Muscle layer of colon (tissue), 2 donors: ENCODE data around the gene MARCHF10.

ENCODE experiments used
- H3K27ac ChIP-seq: one replicate; pipeline ENCODE4 v1.7.0; 2013; ENCODE audit warnings: low read depth, mild to moderate bottlenecking, low read length, moderate library complexity
- H3K27me3 ChIP-seq, 2 donors: one replicate each; pipeline ENCODE4 v1.7.0; 2013; ENCODE audit warnings: low read length in 2 of 2, mild to moderate bottlenecking in 2 of 2; ENCODE audit not compliant: insufficient read depth in 2 of 2, control insufficient read depth in 1 of 2
- H3K36me3 ChIP-seq: one replicate; pipeline ENCODE4 v1.7.0; 2013; ENCODE audit warnings: mild to moderate bottlenecking, low read length; ENCODE audit not compliant: insufficient read depth
- H3K4me1 ChIP-seq: one replicate; pipeline ENCODE4 v1.7.0; 2013; ENCODE audit warnings: mild to moderate bottlenecking, low read length; ENCODE audit not compliant: insufficient read depth
- H3K4me3 ChIP-seq, 2 donors: one replicate each; pipeline ENCODE4 v1.7.0; 2013; ENCODE audit warnings: low read length in 2 of 2, low read depth in 1 of 2, mild to moderate bottlenecking in 1 of 2, moderate library complexity in 1 of 2
- H3K9ac ChIP-seq: one replicate; pipeline ENCODE4 v1.7.0; 2013; ENCODE audit warnings: low read length
- H3K9me3 ChIP-seq: one replicate; pipeline ENCODE4 v1.7.0; 2013; ENCODE audit warnings: mild to moderate bottlenecking, low read length
- donor health status: abdominal sarcoma.
- donor health status: Adenocarcinoma of cecum.

MARCHF10 gene

DNA sequence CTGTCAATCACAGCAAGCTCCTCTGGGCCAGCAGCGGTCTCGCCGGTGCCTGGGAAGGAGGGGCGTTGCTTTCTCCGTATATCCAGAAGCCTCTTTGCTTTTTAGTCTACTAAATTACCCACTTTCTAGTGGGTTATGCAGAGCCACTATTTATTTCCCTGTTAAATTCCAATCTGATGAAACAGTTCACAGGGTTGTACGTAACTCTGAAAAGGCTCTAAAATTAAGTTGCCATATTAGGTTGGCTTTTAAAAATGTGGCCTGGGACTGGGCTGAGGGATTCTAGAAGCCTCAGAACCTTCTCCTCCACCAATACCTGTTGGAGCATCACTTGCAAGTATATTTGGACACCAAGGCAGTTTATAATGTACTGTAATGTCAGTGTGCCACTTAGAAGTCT lies 27.2 kb downstream of the MARCHF10 start:
- Histone ChIP-seq H3K4me1 (no peaks in the 10 kb centered on the region), H3K36me3 (no peaks in the 10 kb centered on the region), H3K9ac (no peak overlapping the region), H3K4me3 (no peak overlapping the region), H3K9me3 (no peaks in the 10 kb centered on the region), H3K27me3 (no peaks in the 10 kb centered on the region), H3K27ac (no peak overlapping the region)

DNA sequence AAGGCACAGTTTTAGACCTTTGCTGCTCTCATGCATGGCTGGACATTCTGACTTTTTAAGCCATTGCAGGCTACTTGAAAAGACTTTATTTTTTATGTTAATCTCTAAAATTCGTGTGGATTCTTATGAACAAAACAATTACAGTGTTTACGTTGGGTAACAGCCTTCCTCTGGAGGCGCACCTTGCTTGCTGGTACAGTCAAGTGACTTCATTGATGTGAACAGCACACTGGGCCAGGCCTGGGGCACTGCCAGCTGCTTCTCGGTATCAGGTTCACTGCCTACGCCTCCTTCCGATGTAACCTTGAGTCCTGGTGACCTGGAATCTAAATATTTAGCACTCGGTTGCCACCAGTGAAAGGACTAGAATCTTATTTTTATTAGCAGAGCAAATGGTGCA lies 27.8 kb downstream of the MARCHF10 start:
- H3K4me3 ChIP-seq, result no peak overlapping the region
- no peak overlapping the region for H3K9ac ChIP-seq
- no peaks in the 10 kb centered on the region for H3K4me1 ChIP-seq
- H3K36me3 ChIP-seq, result no peaks in the 10 kb centered on the region
- no peaks in the 10 kb centered on the region for H3K27me3 ChIP-seq
- no peak overlapping the region for H3K27ac ChIP-seq
- H3K9me3 ChIP-seq, result no peaks in the 10 kb centered on the region

DNA sequence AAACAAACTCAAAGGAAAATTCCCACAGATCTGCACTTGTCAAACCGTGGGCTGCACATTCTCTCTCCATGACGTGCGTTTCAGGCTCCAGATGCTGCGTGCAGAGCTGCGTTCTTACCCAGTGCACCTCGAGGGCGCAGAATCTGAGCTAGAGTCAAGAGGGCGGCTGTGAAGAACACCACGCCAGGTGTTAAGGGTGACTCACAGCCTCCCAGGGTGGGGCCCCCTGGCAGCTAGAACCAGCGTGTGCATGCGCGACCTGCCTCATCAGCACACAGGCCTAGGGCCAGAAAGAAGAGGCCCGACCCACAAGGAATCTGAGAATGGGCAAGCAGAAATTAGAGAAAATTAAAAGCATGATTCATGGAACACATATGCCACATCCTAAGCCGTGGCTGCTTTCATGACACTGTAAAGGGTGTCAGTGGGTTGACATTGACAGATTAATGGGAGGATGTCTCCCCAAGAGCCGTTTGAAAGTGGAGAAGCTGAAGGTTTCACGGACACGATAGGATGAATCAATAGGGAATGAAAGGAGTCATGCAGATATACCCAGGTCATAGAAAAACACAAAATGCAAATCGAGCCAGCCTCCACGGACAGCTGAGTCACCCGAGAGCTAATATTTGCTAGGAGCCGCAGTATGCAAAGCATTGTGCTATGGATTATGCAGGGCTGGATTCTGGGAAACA lies 29.0 kb downstream of the MARCHF10 start:
- Histone ChIP-seq H3K9ac (no peak overlapping the region), H3K9me3 (no peaks in the 10 kb centered on the region), H3K4me1 (no peaks in the 10 kb centered on the region), H3K27me3 (no peaks in the 10 kb centered on the region), H3K27ac (no peak overlapping the region), H3K36me3 (no peaks in the 10 kb centered on the region), H3K4me3 (no peak overlapping the region)

DNA sequence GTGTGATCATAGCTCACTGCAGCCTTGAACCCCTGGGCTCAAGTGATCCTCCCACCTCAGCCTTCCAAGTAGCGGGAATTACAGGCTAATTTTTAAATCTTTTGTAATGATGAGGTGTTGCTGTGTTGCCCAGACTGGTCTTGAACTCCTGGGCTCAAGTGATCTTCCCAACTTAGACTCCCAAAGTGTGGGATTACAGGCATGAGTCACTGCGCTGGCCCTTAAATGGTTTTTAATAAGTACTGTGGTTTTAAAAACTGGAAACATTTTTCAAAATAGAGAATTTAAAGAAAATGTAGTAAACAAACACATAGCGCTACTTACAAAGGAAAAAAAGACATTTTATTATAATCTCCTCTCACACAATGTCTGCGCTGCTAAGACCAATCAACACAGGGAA lies 32.2 kb downstream of the MARCHF10 start:
- Histone ChIP-seq H3K27me3 (no peaks in the 10 kb centered on the region), H3K4me1 (no peaks in the 10 kb centered on the region), H3K9me3 (no peaks in the 10 kb centered on the region), H3K36me3 (no peaks in the 10 kb centered on the region), H3K27ac (no peak overlapping the region), H3K4me3 (no peak overlapping the region), H3K9ac (no peak overlapping the region)

DNA sequence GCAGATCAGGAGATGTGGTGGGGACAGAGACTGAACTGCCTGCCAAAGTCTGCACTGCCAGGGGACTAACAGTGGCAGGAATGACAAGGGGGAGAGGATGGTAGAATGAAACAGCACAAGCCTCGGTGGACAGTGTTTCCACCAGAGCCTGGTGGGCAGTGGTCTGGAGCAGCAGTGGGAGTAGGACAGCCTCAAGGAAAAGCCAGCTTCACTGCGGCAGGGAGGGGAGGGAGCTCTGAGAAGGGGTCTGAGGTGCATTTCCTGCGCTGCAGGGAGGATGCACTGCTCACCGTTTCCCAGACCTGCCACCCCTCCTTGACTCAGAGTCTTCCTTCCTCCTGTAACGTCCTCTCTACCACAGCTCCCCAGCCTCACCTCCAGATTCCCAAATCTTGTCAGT lies 33.8 kb downstream of the MARCHF10 start:
- no peak overlapping the region for H3K27ac ChIP-seq
- H3K9me3 ChIP-seq, result no peaks in the 10 kb centered on the region
- no peaks in the 10 kb centered on the region for H3K4me1 ChIP-seq
- no peak overlapping the region for H3K9ac ChIP-seq
- H3K27me3 ChIP-seq, result no peaks in the 10 kb centered on the region
- no peak overlapping the region for H3K4me3 ChIP-seq
- H3K36me3 ChIP-seq, result no peaks in the 10 kb centered on the region

DNA sequence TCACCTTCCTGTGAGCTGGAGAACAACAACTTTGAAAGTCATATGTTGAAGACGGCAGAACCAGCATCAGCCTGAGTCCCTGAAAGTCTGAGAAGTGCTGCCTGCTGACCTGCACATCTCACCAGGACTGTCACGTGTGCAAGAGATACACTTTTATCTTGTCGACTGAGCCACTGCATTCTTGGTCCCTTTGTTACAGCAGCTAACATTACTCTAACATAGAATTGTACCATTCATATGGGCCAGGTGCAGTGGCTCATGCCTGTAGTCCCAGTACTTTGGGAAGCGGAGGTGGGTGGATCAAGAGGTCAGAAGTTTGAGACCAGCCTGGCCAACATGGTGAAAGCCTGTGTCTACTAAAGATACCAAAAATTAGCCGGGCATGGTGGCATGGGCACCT lies 40.1 kb downstream of the MARCHF10 start:
- Histone ChIP-seq H3K36me3 (no peaks in the 10 kb centered on the region), H3K27me3 (no peaks in the 10 kb centered on the region), H3K9ac (no peak overlapping the region), H3K4me1 (no peaks in the 10 kb centered on the region), H3K9me3 (no peaks in the 10 kb centered on the region), H3K27ac (no peak overlapping the region), H3K4me3 (no peak overlapping the region)

DNA sequence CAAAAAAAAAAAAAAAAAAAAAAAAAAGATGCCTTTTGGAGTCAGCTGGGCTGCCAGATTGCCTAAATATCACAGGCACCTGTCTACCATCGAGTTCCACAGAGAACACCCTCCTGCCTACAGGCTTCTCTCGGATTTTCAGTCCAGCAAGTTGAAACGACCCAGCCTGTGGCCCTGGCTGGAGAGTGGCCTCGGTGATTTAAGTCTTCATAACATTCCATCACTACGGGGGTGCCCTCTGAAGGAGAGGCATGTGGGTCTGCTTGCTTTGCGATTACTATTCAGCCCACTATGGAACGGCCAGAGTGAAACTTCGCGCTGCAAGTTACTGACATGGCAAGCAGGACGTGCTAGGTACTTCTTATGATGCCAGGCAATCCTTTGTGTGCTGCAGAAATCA lies 42.8 kb downstream of the MARCHF10 start:
- no peak overlapping the region for H3K9ac ChIP-seq
- H3K36me3 ChIP-seq, result no peaks in the 10 kb centered on the region
- H3K9me3 ChIP-seq, result no peaks in the 10 kb centered on the region
- no peak overlapping the region for H3K27ac ChIP-seq
- H3K27me3 ChIP-seq, result no peaks in the 10 kb centered on the region
- no peaks in the 10 kb centered on the region for H3K4me1 ChIP-seq
- no peak overlapping the region for H3K4me3 ChIP-seq

DNA sequence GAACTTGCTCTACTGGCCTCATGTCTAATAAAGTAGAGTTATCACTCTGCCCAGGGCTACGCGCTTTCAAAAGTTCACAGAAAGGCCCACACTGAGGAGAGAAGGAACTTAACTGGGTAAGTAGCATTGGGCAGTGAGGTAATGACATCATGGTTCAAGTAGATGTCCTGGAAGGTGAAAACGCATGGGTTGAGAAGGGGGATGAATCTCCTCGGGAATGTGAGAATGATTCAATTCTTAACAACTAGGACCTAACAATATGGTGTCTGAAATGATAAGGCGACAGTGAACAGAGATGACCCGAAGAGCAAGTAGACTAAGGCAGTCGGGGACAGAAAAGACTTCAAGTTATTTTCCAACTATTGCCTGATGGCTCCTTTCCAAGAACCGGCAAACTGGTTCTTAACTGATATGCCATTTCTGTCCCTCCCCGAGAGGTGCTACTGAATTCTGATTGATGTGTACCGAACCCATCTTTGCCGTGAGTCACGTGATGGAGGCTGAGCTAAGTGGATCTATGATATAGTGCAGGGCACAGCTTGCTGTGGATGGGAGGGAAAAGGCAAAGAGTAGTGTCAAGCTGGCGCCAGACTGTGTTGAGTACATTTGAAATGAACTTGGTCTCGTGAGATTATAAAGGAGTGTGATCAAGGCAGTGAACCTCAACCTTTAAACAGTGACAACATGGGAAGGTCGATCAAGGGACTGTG lies 44.1 kb downstream of the MARCHF10 start:
- H3K4me1 ChIP-seq, result no peaks in the 10 kb centered on the region
- no peaks in the 10 kb centered on the region for H3K27me3 ChIP-seq
- no peak overlapping the region for H3K4me3 ChIP-seq
- H3K36me3 ChIP-seq, result no peaks in the 10 kb centered on the region
- no peak overlapping the region for H3K27ac ChIP-seq
- H3K9me3 ChIP-seq, result no peaks in the 10 kb centered on the region
- no peak overlapping the region for H3K9ac ChIP-seq

DNA sequence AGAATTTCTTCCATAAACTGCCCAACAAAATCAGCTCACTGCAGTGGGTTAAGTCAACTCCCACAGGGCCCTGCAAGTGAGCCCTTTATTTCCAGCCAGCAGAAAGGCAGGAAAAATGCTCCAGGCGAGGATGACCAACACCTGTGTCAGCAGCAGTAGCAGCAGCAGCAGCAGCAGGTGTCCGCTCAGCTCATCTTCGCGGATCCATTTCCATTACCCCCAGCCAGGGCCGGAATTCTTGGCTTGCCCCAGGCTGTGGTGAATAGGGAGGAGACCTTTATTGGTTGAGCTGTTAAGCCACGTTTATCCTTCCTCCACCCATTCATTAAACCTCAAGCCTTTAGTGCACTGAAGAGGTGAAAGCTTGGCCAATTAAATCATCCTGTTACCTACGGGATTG lies 46.2 kb downstream of the MARCHF10 start:
- Histone ChIP-seq H3K9me3 (no peaks in the 10 kb centered on the region), H3K27me3 (no peaks in the 10 kb centered on the region), H3K4me1 (no peaks in the 10 kb centered on the region), H3K36me3 (no peaks in the 10 kb centered on the region), H3K9ac (no peak overlapping the region), H3K27ac (no peak overlapping the region), H3K4me3 (no peak overlapping the region)

DNA sequence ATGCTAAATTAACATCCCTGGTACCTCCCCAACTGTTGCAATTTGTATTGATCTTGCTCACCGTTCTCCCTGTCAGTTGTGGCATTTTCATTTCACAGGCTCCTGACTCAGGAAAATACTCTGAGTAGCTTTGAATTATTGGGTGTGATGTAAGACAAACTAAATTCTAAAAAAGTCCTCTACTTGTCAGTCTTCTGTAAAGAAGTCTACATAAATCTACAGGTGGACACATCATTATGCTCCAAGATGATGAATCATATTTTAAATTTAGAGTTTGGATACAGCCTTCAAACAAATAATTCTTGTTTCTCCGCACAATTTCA lies 47.2 kb downstream of the MARCHF10 start:
- Histone ChIP-seq H3K9me3 (no peaks in the 10 kb centered on the region), H3K36me3 (no peaks in the 10 kb centered on the region), H3K4me1 (no peaks in the 10 kb centered on the region), H3K27me3 (no peaks in the 10 kb centered on the region), H3K4me3 (no peak overlapping the region), H3K9ac (no peak overlapping the region), H3K27ac (no peak overlapping the region)

DNA sequence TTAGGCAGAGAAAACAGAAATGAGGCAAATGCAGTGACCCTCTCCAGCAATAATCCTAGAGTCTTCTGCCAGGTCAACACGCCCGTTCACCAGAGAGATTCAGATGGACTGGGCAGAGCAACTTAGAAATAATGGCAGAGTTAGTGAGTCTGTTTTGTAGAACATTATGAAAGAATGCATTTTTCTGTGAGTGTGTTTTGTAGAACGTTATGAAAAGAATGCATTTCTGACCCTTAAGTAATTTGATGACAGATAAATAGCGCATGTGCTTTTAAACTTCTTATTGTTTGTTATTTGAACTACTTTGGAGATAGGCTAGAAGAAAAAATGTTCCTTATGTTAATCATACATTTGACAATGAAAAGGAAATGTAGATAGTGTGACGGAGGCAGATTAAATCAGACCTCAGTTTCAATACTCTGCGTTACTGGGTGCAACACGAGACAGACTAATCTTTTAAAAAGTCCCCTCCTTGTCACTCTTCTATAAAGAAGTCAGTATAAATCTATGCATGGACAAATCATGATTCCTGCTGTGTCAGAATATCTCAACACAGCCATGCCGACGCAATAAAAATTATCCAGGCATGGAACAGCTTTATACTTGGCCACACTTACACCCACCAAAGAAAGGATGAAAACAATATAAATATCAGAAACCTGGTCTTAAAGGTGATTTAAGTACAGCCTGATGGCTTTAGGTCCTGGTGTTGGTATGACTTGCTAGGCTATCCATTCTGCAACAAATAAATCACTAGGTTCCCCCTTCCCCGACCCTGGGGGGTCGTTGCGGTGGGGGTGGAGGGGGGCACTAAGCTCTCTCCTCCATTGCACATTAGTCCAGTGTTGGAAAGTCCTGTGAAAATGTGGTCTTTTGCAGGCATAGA lies 47.8 kb downstream of the MARCHF10 start:
- H3K4me1 ChIP-seq, result peaks cover under 1% of the 10 kb centered on the region
- no peak overlapping the region for H3K4me3 ChIP-seq
- no peaks in the 10 kb centered on the region for H3K36me3 ChIP-seq
- no peak overlapping the region for H3K27ac ChIP-seq
- H3K9ac ChIP-seq, result no peak overlapping the region
- no peaks in the 10 kb centered on the region for H3K27me3 ChIP-seq
- no peaks in the 10 kb centered on the region for H3K9me3 ChIP-seq
